Naive thymus-derived CD4-positive, alpha-beta T cell (primary cell): Measurements from ENCODE around the gene MAPKAP1. TPM values are rescaled to one million over a fixed set of nuclear protein-coding genes. Genes with fewer than 3 reads are reported as not detected.

Experiments
- ATAC-seq: fragments of 150-1000 bp; cut with Tn5 transposase; 2 replicates; pipeline ENCODE4 v1.10.0; 2021; ENCODE audit warnings: mild to moderate bottlenecking, moderate library complexity
- CTCF ChIA-PET: fragments of 350-600 bp; sonication (Branson Sonifier 250); formaldehyde crosslinking; loops from one replicate; lab custom pipeline; 2021; ENCODE audit warnings: antibody characterized with exemption; lab: Charles Lee
- POLR2A ChIA-PET: fragments of 350-600 bp; sonication (Branson Sonifier 250); formaldehyde crosslinking; loops from one replicate; lab custom pipeline; 2021; ENCODE audit warnings: antibody characterized with exemption, inconsistent platforms; lab: Charles Lee
- DNase-seq, 9 donors: peaks; one replicate each; pipeline versions ENCODE4 v3.0.0 to v3.0.0-alpha.2; 2020 to 2022; ENCODE audit warnings: mixed read lengths in 1 of 9
- H3K27ac ChIP-seq: one replicate; pipeline ENCODE4 v1.7.0; 2013; ENCODE audit warnings: mild to moderate bottlenecking, low read depth, low read length, moderate library complexity
- H3K27me3 ChIP-seq, 2 donors: one replicate each; pipeline ENCODE4 v1.7.0; 2013; ENCODE audit warnings: low read length in 2 of 2, mild to moderate bottlenecking in 2 of 2, moderate library complexity in 2 of 2; ENCODE audit not compliant: control insufficient read depth in 2 of 2, insufficient read depth in 2 of 2
- H3K36me3 ChIP-seq, 3 experiments: 1 replicate in 2 of 3; 2 replicates in 1 of 3; pipeline ENCODE4 v1.7.0; 2013; ENCODE audit warnings: low read length in 3 of 3, mild to moderate bottlenecking in 3 of 3, moderate library complexity in 1 of 3; ENCODE audit not compliant: insufficient read depth in 3 of 3, control insufficient read depth in 2 of 3
- H3K4me1 ChIP-seq, 2 donors: one replicate each; pipeline ENCODE4 v1.7.0; 2013; ENCODE audit warnings: low read length in 2 of 2, mild to moderate bottlenecking in 2 of 2, moderate library complexity in 1 of 2; ENCODE audit not compliant: control insufficient read depth in 2 of 2, insufficient read depth in 2 of 2
- H3K4me3 ChIP-seq: 2 replicates; pipeline ENCODE4 v1.7.0; 2013; ENCODE audit warnings: mild to moderate bottlenecking, low read length
- H3K9me3 ChIP-seq, 3 experiments: 1 replicate in 2 of 3; 2 replicates in 1 of 3; pipeline ENCODE4 v1.7.0; 2013; ENCODE audit warnings: low read length in 3 of 3; ENCODE audit not compliant: control insufficient read depth in 2 of 3
- H3K27ac Mint-ChIP-seq, 9 donors: one replicate each; pipeline ENCODE4 v1.8.0; 2020 to 2022; ENCODE audit warnings: mixed read lengths in 9 of 9, mild to moderate bottlenecking in 8 of 9, moderate library complexity in 5 of 9, inconsistent platforms in 2 of 9
- H3K27me3 Mint-ChIP-seq, 5 donors: one replicate each; pipeline ENCODE4 v1.8.0; 2021 to 2022; ENCODE audit warnings: mixed read lengths in 5 of 5, mild to moderate bottlenecking in 1 of 5
- H3K36me3 Mint-ChIP-seq, 5 donors: one replicate each; pipeline ENCODE4 v1.8.0; 2020 to 2022; ENCODE audit warnings: mixed read lengths in 5 of 5, mild to moderate bottlenecking in 3 of 5, inconsistent platforms in 1 of 5
- H3K4me1 Mint-ChIP-seq, 7 donors: one replicate each; pipeline ENCODE4 v1.8.0; 2020 to 2022; ENCODE audit warnings: mixed read lengths in 7 of 7, mild to moderate bottlenecking in 3 of 7, inconsistent platforms in 1 of 7
- H3K4me3 Mint-ChIP-seq, 10 donors: one replicate each; pipeline ENCODE4 v1.8.0; 2020 to 2022; ENCODE audit warnings: mild to moderate bottlenecking in 10 of 10, mixed read lengths in 10 of 10, moderate library complexity in 6 of 10, inconsistent platforms in 2 of 10
- H3K9me3 Mint-ChIP-seq, 11 donors: one replicate each; pipeline ENCODE4 v1.8.0; 2020 to 2022; ENCODE audit warnings: mixed read lengths in 11 of 11, mild to moderate bottlenecking in 4 of 11, inconsistent platforms in 1 of 11, moderate library complexity in 1 of 11
- intact Hi-C, 2 donors: fragments of 100-400 bp; cut with micrococcal nuclease; formaldehyde crosslinking; loops; one replicate each; pipeline ENCODE4 v1.15.1; 2023
- polyA plus RNA-seq, 2 donors: library from polyadenylated mRNA; unstranded; fragments of 300-500 nt; fragmentation: Illumina TruSeq; gene quantifications; one replicate each; pipeline ENCODE4 v1.2.3, GENCODE V29; 2021
- total RNA-seq, 6 experiments: library from RNA in 5 of 6; stranded (reverse) in 5 of 6; gene quantifications; 1 replicate in 5 of 6; 2 replicates in 1 of 6; pipeline ENCODE4 v1.2.3 and lab custom pipeline; 2021 to 2026

Gene MAPKAP1
- total and polyA plus RNA-seq, 7 experiments from 2014 or later, result 41.3 to 73.6 (median 55.8) TPM

GRCh38 chr9:125523681-125524080 lies 183.3 kb downstream of the MAPKAP1 start:
- no peak overlapping the region for H3K4me3 ChIP-seq
- H3K4me1 Mint-ChIP-seq, result peaks cover 24 to 53% (median 37%) of the 10 kb centered on the region in 7 donors
- H3K36me3 ChIP-seq, result peaks cover 0 to 3% (median 0%) of the 10 kb centered on the region in 3 experiments
- POLR2A ChIA-PET, result no interaction called here
- CTCF ChIA-PET, result no interaction called here
- peak overlapping the region in 8 of 9 donors; percentile 42 to 80 (median 62) for H3K27ac Mint-ChIP-seq
- intact Hi-C loops, result loop anchor here in 1 of 2 donors (2.0 kb wide), 1 partner anchor 223 kb away; the partner anchor contains the start of gene PBX3
- H3K27me3 ChIP-seq, result no peaks in the 10 kb centered on the region
- H3K9me3 Mint-ChIP-seq, result no peaks in the 10 kb centered on the region
- H3K36me3 Mint-ChIP-seq, result peaks cover 3 to 22% (median 11%) of the 10 kb centered on the region in 5 donors
- peak overlapping the region in 3 of 10 donors; percentile 13 to 61 (median 45) for H3K4me3 Mint-ChIP-seq
- peaks cover 8 to 20% of the 10 kb centered on the region in 2 donors for H3K4me1 ChIP-seq
- H3K9me3 ChIP-seq, result no peaks in the 10 kb centered on the region
- H3K27ac ChIP-seq, result no peak overlapping the region
- ATAC-seq, result no peak
- no peak for DNase-seq
- H3K27me3 Mint-ChIP-seq, result no peaks in the 10 kb centered on the region

GRCh38 chr9:125522328-125522725 lies 184.7 kb downstream of the MAPKAP1 start:
- Histone ChIP-seq H3K9me3 (no peaks in the 10 kb centered on the region), H3K4me1 (peaks cover 8 to 20% of the 10 kb centered on the region in 2 donors), H3K27ac (no peak overlapping the region), H3K4me3 (no peak overlapping the region), H3K27me3 (no peaks in the 10 kb centered on the region), H3K36me3 (no peaks in the 10 kb centered on the region)
- Mint-ChIP-seq H3K4me3 (peak overlapping the region in 9 of 10 donors; percentile 15 to 81 (median 43)), H3K36me3 (peaks cover 3 to 19% (median 9%) of the 10 kb centered on the region in 5 donors), H3K27me3 (no peaks in the 10 kb centered on the region), H3K4me1 (peaks cover 24 to 49% (median 37%) of the 10 kb centered on the region in 7 donors), H3K27ac (peak overlapping the region; percentile 59 to 96 (median 84)), H3K9me3 (no peaks in the 10 kb centered on the region)
- POLR2A ChIA-PET, result interaction anchor here (1.2 kb wide), 1 partner anchor 13 kb away, joined by 3 read pairs; no protein-coding TSS in a partner anchor
- ATAC-seq (peak; percentile 6), DNase-seq (no peak)
- CTCF ChIA-PET, result interaction anchor here (1.0 to 1.1 kb wide), 2 partner anchors 8 to 20 kb away, joined by 4 to 5 read pairs; no protein-coding TSS in a partner anchor
- intact Hi-C loops, result loop anchor here (1.0 to 2.0 kb wide), 2 partner anchors 8 to 224 kb away; partner anchors contain the start of gene PBX3 (in 1 of the 2)

DNA sequence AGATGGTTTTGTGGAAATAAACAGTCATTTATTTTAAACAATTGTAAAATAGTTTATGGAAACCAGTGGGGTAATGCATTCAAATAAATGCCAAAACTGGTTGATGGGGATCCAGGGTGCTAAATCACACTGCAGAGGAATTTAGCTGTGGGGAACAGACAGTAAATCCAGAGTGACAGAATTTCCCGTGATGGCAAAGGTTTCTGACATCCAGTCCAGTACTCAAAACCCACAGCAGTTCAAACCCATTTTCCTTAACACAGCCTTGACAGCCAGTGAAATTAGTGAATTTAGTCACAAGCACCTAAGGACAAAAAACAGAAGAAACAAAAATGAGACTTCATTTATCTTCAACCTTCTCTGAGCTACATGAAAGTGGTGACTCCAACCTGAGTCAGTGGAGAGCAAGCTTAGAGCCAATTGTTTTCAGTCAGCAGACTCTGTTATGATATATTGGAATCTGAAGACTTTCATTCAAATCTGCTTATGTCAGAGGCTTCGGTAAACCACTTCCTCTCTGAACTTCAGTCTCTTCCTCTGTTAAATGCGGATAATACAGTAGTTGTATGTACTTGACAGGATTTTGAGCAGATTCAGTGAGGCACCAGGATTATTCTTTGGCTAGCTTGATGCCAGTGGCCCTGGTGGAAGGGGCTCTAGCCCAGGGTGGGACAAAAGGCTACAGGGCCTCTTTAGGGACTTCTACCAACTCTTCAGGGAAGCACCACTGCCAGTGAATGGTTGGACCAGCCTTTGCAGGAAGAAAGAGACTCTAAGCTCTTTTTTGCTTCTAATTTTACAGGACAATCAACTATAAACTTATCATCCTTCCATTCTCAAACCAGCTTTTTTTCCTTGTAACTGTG lies 185.3 kb downstream of the MAPKAP1 start:
- H3K36me3 Mint-ChIP-seq, result peaks cover 3 to 24% (median 15%) of the 10 kb centered on the region in 5 donors
- ChIA-PET POLR2A (interaction anchor here (0.6 to 1.2 kb wide), 3 partner anchors 9 to 247 kb away, joined by 3 read pairs; no protein-coding TSS in a partner anchor), CTCF (interaction anchor here (0.7 to 1.1 kb wide), 3 partner anchors 8 to 823 kb away, joined by 3 to 5 read pairs (median 4); no protein-coding TSS in a partner anchor)

GRCh38 chr9:125519734-125520133 lies 187.3 kb downstream of the MAPKAP1 start:
- intact Hi-C loops, result no loop called here
- H3K4me3 ChIP-seq, result no peak overlapping the region
- no peaks in the 10 kb centered on the region for H3K36me3 ChIP-seq
- H3K4me3 Mint-ChIP-seq, result no peak overlapping the region
- H3K9me3 ChIP-seq, result no peaks in the 10 kb centered on the region
- no peak overlapping the region for H3K27ac ChIP-seq
- no peaks in the 10 kb centered on the region for H3K27me3 Mint-ChIP-seq
- peaks cover 3 to 27% (median 15%) of the 10 kb centered on the region in 5 donors for H3K36me3 Mint-ChIP-seq
- peak overlapping the region in 1 of 9 donors; percentile 46 for H3K27ac Mint-ChIP-seq
- ATAC-seq, result no peak
- H3K4me1 ChIP-seq, result peaks cover 8 to 20% of the 10 kb centered on the region in 2 donors
- H3K9me3 Mint-ChIP-seq, result no peaks in the 10 kb centered on the region
- H3K4me1 Mint-ChIP-seq, result peaks cover 22 to 37% (median 34%) of the 10 kb centered on the region in 7 donors
- DNase-seq, result no peak
- H3K27me3 ChIP-seq, result no peaks in the 10 kb centered on the region
- POLR2A ChIA-PET, result no interaction called here
- CTCF ChIA-PET, result interaction anchor here (0.6 kb wide), 1 partner anchor 141 kb away, joined by 3 read pairs; no protein-coding TSS in a partner anchor

More for the DNA sequence above, 185.3 kb downstream of the MAPKAP1 start:
- no peaks in the 10 kb centered on the region for H3K9me3 Mint-ChIP-seq
- DNase-seq, result peak in 8 of 9 donors; percentile 39 to 82 (median 72)
- H3K4me3 Mint-ChIP-seq, result peak overlapping the region; percentile 28 to 81 (median 58)
- Histone ChIP-seq H3K27ac (peak overlapping the region; percentile 16), H3K36me3 (no peaks in the 10 kb centered on the region), H3K27me3 (no peaks in the 10 kb centered on the region), H3K9me3 (no peaks in the 10 kb centered on the region), H3K4me1 (peaks cover 8 to 20% of the 10 kb centered on the region in 2 donors), H3K4me3 (no peak overlapping the region)
- peaks cover 24 to 47% (median 40%) of the 10 kb centered on the region in 7 donors for H3K4me1 Mint-ChIP-seq
- peak; percentile 97 for ATAC-seq
- H3K27me3 Mint-ChIP-seq, result no peaks in the 10 kb centered on the region
- peak overlapping the region; percentile 59 to 96 (median 84) for H3K27ac Mint-ChIP-seq
- intact Hi-C loops, result loop anchor here (1.0 to 2.0 kb wide), 3 partner anchors 8 to 225 kb away; partner anchors contain the start of gene PBX3 (in 1 of the 2)

GRCh38 chr9:125517577-125517976 lies 189.4 kb downstream of the MAPKAP1 start:
- Histone ChIP-seq H3K27ac (no peak overlapping the region), H3K36me3 (peaks cover 0 to 7% (median 0%) of the 10 kb centered on the region in 3 experiments), H3K27me3 (no peaks in the 10 kb centered on the region), H3K4me3 (no peak overlapping the region), H3K9me3 (no peaks in the 10 kb centered on the region), H3K4me1 (peaks cover 8 to 12% of the 10 kb centered on the region in 2 donors)
- ChIA-PET CTCF (no interaction called here), POLR2A (no interaction called here)
- no peak for DNase-seq
- no peak for ATAC-seq
- Mint-ChIP-seq H3K4me1 (peaks cover 12 to 38% (median 17%) of the 10 kb centered on the region in 7 donors), H3K9me3 (no peaks in the 10 kb centered on the region), H3K27me3 (no peaks in the 10 kb centered on the region), H3K4me3 (no peak overlapping the region), H3K27ac (no peak overlapping the region), H3K36me3 (peaks cover 3 to 26% (median 15%) of the 10 kb centered on the region in 5 donors)
- intact Hi-C loops, result loop anchor here in 1 of 2 donors (2.0 kb wide), 1 partner anchor 13 kb away; no protein-coding TSS in a partner anchor
